Endothelial cell of umbilical vein (primary cell): Measurements from ENCODE around the gene DKK3. TPM values are rescaled to one million over a fixed set of nuclear protein-coding genes. Genes with fewer than 3 reads are reported as not detected.

Source experiments
- BruUV-seq: library from RNA; stranded (reverse); fragments of 400-500 nt; replicated peaks from 2 replicates; lab custom pipeline; 2021; lab: Mats Ljungman, UMichigan
- CTCF ChIA-PET: fragments of 300-600, 350-600 bp; sonication (Branson Sonifier 250); formaldehyde crosslinking; loops from one replicate; lab custom pipeline; 2021; ENCODE audit warnings: antibody characterized with exemption, inconsistent platforms; lab: Charles Lee
- POLR2A ChIA-PET: fragments of 300-600, 350-600 bp; sonication (Branson Sonifier 250); formaldehyde crosslinking; loops from one replicate; lab custom pipeline; 2021; ENCODE audit warnings: antibody characterized with exemption, inconsistent platforms; lab: Charles Lee
- DNase-seq: peaks from one replicate; pipeline ENCODE4 v3.0.0-alpha.2; 2011; ENCODE audit warnings: low read depth, low spot score
- FAIRE-seq: peaks from 2 replicates; lab custom pipeline; 2011; peaks lifted over from hg19 to GRCh38; lab: Jason Lieb, UNC
- H2AFZ ChIP-seq: 2 replicates; pipeline ENCODE4 v1.6.0; 2012; ENCODE audit warnings: low read depth, low read length, control low read depth, inconsistent platforms
- H3K27ac ChIP-seq: 2 replicates; pipeline ENCODE4 v1.5.1; 2011; ENCODE audit warnings: low read depth, mild to moderate bottlenecking, control low read depth, low read length, moderate library complexity; ENCODE audit not compliant: insufficient read depth
- H3K27me3 ChIP-seq, 2 experiments: 2 replicates each; pipeline versions ENCODE4 v1.6.0 to v1.6.1; 2011; ENCODE audit warnings: low read length in 2 of 2, mixed read lengths in 1 of 2; ENCODE audit not compliant: control insufficient read depth in 2 of 2, insufficient read depth in 2 of 2
- H3K36me3 ChIP-seq, 2 experiments: 2 replicates in 1 of 2; 3 replicates in 1 of 2; pipeline ENCODE4 v1.5.1; 2011; ENCODE audit warnings: low read length in 2 of 2, mild to moderate bottlenecking in 1 of 2, moderate library complexity in 1 of 2; ENCODE audit not compliant: control insufficient read depth in 2 of 2, insufficient read depth in 2 of 2; ENCODE audit errors: extremely low read depth in 1 of 2
- H3K4me1 ChIP-seq: 3 replicates; pipeline ENCODE4 v1.5.1; 2011; ENCODE audit warnings: mild to moderate bottlenecking, low read length; ENCODE audit not compliant: control insufficient read depth, insufficient read depth; ENCODE audit errors: extremely low read depth
- H3K4me2 ChIP-seq: 2 replicates; pipeline ENCODE4 v1.6.1; 2011; ENCODE audit warnings: low read length, control low read depth, mixed read lengths; ENCODE audit not compliant: insufficient read depth
- H3K4me3 ChIP-seq, 3 experiments: fragments of 200-600 bp in 1 of 3; sonication (generic), shearing (Covaris generic) in 1 of 3; replicated peaks in 1 of 3; 2 replicates each; pipeline ENCODE4 v1.5.1; 2011 to 2016; ENCODE audit warnings: control low read depth in 3 of 3, low read length in 3 of 3, mild to moderate bottlenecking in 2 of 3, inconsistent platforms in 1 of 3, low read depth in 1 of 3, moderate library complexity in 1 of 3; ENCODE audit not compliant: insufficient read depth in 1 of 3
- H3K79me2 ChIP-seq: 2 replicates; pipeline ENCODE4 v1.6.0; 2012; ENCODE audit warnings: low read length, inconsistent platforms; ENCODE audit not compliant: control insufficient read depth, insufficient read depth
- H3K9ac ChIP-seq: replicated peaks from 2 replicates; pipeline ENCODE3; 2011; ENCODE audit warnings: low read length, control low read depth; ENCODE audit not compliant: insufficient read depth; ENCODE audit errors: extremely low read depth
- H3K9me1 ChIP-seq: replicated peaks from 3 replicates; pipeline ENCODE4 v1.6.0; 2011; ENCODE audit warnings: mild to moderate bottlenecking, low read length; ENCODE audit not compliant: control insufficient read depth, insufficient read depth; ENCODE audit errors: extremely low read depth
- H3K9me3 ChIP-seq: replicated peaks from 2 replicates; pipeline ENCODE4 v1.5.1; 2012; ENCODE audit warnings: low read length, inconsistent platforms; ENCODE audit not compliant: control insufficient read depth, insufficient read depth
- H4K20me1 ChIP-seq: replicated peaks from 2 replicates; pipeline ENCODE3; 2011; ENCODE audit warnings: mild to moderate bottlenecking, low read length; ENCODE audit not compliant: control insufficient read depth, insufficient read depth; ENCODE audit errors: extremely low read depth
- EZH2 ChIP-seq: IDR thresholded peaks from 2 replicates; pipeline ENCODE4 v1.6.1; 2012; ENCODE audit warnings: borderline replicate concordance, low read depth, mild to moderate bottlenecking, moderate library complexity, low read length, inconsistent platforms; ENCODE audit not compliant: severe bottlenecking
- FOS ChIP-seq: IDR thresholded peaks from 2 replicates; pipeline ENCODE4 v1.6.1; 2011; ENCODE audit warnings: mild to moderate bottlenecking, low read length, moderate library complexity, borderline replicate concordance; ENCODE audit not compliant: insufficient read depth
- GATA2 ChIP-seq: IDR thresholded peaks from 2 replicates; pipeline ENCODE4 v1.7.0; 2011; ENCODE audit warnings: low read depth, mild to moderate bottlenecking, moderate library complexity, mixed read lengths, low read length; ENCODE audit not compliant: insufficient read length, insufficient read depth
- JUN ChIP-seq: IDR thresholded peaks from 2 replicates; pipeline ENCODE4 v1.6.1; 2011; ENCODE audit warnings: borderline replicate concordance, low read depth; ENCODE audit not compliant: insufficient read length, insufficient read depth
- POLR2AphosphoS5 ChIP-seq: IDR thresholded peaks from 2 replicates; pipeline ENCODE4 v1.6.1; 2012; ENCODE audit warnings: low read depth, mild to moderate bottlenecking, control low read depth, low read length, moderate library complexity; ENCODE audit not compliant: insufficient read depth
- dilution Hi-C: fragments of 300-500 bp; cut with MboI; formaldehyde crosslinking; loops from one replicate; pipeline ENCODE4 v1.15.0; 2019; ENCODE audit warnings: low sequenced_read_pairs; ENCODE audit not compliant: extremely low pct_ligation_motif_present
- intact Hi-C: fragments of 100-400 bp; cut with micrococcal nuclease; formaldehyde crosslinking; loops from one replicate; pipeline ENCODE4 v1.10.0; 2022
- polyA plus RNA-seq, 4 experiments: library from polyadenylated mRNA; depleted of rRNA in 3 of 4; stranded (reverse) in 3 of 4; unstranded in 1 of 4; fragments of >200 nt; gene quantifications; 2 replicates each; pipeline versions ENCODE4 v1.2.1 to v1.2.3, GENCODE V29; 2011 to 2012; ENCODE audit warnings: missing spikeins in 1 of 4
- total RNA-seq: library from RNA; stranded (reverse); gene quantifications from 2 replicates; pipeline ENCODE4 v1.2.3, GENCODE V29; 2021
- TF ChIP-seq, protein P1 (sequence below), 2 donors: IDR thresholded peaks; 1 replicate in 1 of 2; 2 replicates in 1 of 2; pipeline ENCODE4 v1.5.1; 2011; ENCODE audit warnings: low read length in 2 of 2, mild to moderate bottlenecking in 2 of 2, moderate library complexity in 2 of 2, control low read depth in 1 of 2, inconsistent platforms in 1 of 2, low read depth in 1 of 2; ENCODE audit not compliant: insufficient read depth in 1 of 2; ENCODE audit errors: extremely low read depth in 1 of 2

The DKK3 gene
- total and polyA plus RNA-seq, 2 donors (not counting 3 experiments of a cell fraction or from before 2014, with no cell fraction given), result 131 to 335 TPM

DNA sequence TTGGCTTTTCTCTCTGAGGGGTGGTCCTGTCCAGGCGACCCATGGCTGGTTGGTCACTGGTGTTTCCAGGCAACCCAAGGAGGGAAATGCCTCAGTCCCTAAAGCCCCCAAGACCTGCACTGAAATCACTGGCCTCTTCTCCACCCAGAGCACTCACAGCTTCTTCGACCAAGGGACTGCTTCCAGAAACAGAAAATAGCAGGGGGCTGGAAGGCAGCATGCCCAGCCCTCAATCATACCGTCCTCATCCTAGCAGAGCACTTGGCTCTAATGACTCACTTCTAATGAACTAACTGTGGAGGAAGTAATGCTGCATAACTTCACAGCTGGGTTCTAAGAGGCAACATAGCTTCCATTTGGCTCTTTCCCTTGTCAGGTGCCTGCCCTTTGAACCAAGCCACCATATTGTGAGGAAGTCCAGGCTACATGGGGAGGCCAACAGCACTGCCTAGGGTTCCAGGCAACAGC is 27.6 kb downstream of the DKK3 start:
- DNase-seq, result no peak
- BruUV-seq, result no TSS peak
- Histone ChIP-seq H3K4me1 (peaks cover 58% of the 10 kb centered on the region), H3K79me2 (no peaks in the 10 kb centered on the region), H3K9ac (no peak overlapping the region), H3K9me1 (no peaks in the 10 kb centered on the region), H3K27ac (peak overlapping the region; percentile 95), H2AFZ (no peak overlapping the region), H3K4me3 (no peak overlapping the region), H4K20me1 (no peaks in the 10 kb centered on the region), H3K27me3 (no peaks in the 10 kb centered on the region), H3K36me3 (peaks cover 0 to 2% of the 10 kb centered on the region in 2 experiments), H3K9me3 (no peaks in the 10 kb centered on the region), H3K4me2 (no peak overlapping the region)
- CTCF ChIA-PET, result interaction anchor here (0.9 to 3.9 kb wide), 4 partner anchors 15 to 301 kb away, joined by 3 to 13 read pairs (median 4); no protein-coding TSS in a partner anchor
- POLR2A ChIA-PET, result no interaction called here
- dilution Hi-C loops, result no loop called here
- intact Hi-C loops, result no loop called here
- TF ChIP-seq, protein P1, sequence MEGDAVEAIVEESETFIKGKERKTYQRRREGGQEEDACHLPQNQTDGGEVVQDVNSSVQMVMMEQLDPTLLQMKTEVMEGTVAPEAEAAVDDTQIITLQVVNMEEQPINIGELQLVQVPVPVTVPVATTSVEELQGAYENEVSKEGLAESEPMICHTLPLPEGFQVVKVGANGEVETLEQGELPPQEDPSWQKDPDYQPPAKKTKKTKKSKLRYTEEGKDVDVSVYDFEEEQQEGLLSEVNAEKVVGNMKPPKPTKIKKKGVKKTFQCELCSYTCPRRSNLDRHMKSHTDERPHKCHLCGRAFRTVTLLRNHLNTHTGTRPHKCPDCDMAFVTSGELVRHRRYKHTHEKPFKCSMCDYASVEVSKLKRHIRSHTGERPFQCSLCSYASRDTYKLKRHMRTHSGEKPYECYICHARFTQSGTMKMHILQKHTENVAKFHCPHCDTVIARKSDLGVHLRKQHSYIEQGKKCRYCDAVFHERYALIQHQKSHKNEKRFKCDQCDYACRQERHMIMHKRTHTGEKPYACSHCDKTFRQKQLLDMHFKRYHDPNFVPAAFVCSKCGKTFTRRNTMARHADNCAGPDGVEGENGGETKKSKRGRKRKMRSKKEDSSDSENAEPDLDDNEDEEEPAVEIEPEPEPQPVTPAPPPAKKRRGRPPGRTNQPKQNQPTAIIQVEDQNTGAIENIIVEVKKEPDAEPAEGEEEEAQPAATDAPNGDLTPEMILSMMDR (IDR thresholded peaks at IDR 0.05; ENCODE audit: extremely low read depth in 1 of 2, insufficient read depth in 1 of 2, low read depth in 1 of 2, low read length in 2 of 2), result no peak
- TF ChIP-seq FOS, result peak; percentile 44
- TF ChIP-seq JUN, result peak; percentile 16
- FAIRE-seq, result no peak

DNA sequence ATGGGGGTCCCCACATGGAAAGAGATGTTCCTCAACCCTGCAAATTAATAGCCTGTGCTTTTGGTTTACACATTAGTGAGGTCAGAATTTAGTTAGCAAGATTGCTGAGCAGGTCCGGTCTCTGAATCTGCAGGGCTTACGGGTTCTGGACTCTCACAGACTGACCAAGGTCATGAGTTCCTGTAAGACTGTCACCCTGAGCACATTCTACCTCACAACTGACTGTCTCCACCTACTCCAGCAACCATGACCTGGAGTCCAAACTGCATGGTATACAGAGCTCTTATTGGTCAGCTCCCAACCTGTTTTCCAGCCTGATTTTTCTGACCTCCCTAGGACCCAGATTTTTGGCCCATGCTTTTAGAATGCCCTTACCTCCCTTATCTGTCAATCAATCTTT is 28.2 kb downstream of the DKK3 start:
- peak overlapping the region; percentile 12 for H3K9ac ChIP-seq
- H3K4me1 ChIP-seq, result peaks cover 55% of the 10 kb centered on the region
- H3K9me3 ChIP-seq, result no peaks in the 10 kb centered on the region
- no peaks in the 10 kb centered on the region for H4K20me1 ChIP-seq
- dilution Hi-C loops (no loop called here), intact Hi-C loops (no loop called here)
- TF ChIP-seq EZH2, result no peak
- TF ChIP-seq POLR2AphosphoS5, result no peak
- TF ChIP-seq JUN, result no peak
- TF ChIP-seq GATA2, result no peak
- POLR2A ChIA-PET, result interaction anchor here (1.1 kb wide), 1 partner anchor 8 kb away, joined by 3 read pairs; no protein-coding TSS in a partner anchor
- H3K9me1 ChIP-seq, result no peaks in the 10 kb centered on the region
- H3K36me3 ChIP-seq, result peaks cover 0 to 2% of the 10 kb centered on the region in 2 experiments
- no peaks in the 10 kb centered on the region for H3K79me2 ChIP-seq
- no peak overlapping the region for H3K4me2 ChIP-seq
- H3K4me3 ChIP-seq, result no peak overlapping the region
- no peak overlapping the region for H2AFZ ChIP-seq
- no TSS peak for BruUV-seq
- DNase-seq (no peak), FAIRE-seq (no peak)
- CTCF ChIA-PET, result interaction anchor here (0.9 to 4.0 kb wide), 7 partner anchors 8 to 302 kb away, joined by 3 to 17 read pairs (median 10); partner anchors contain the start of gene DKK3
- H3K27me3 ChIP-seq, result no peaks in the 10 kb centered on the region
- peak overlapping the region; percentile 95 for H3K27ac ChIP-seq
